H9 (cell line): ENCODE results near the gene PCGF3. TPM values are rescaled to one million over a fixed set of nuclear protein-coding genes. Genes with fewer than 3 reads are reported as not detected.
A peak's percentile ranks its signal among the peaks of the same experiment; 100 is the strongest.

Experiments
- DNase-seq: peaks from one replicate; pipeline ENCODE4 v3.0.0-alpha.2; 2017
- H2AFZ ChIP-seq: one replicate; pipeline ENCODE4 v1.6.1; 2013; ENCODE audit warnings: mild to moderate bottlenecking, low read length, control low read depth, moderate library complexity
- H2AK5ac ChIP-seq: 2 replicates; pipeline ENCODE4 v1.6.1; 2013; ENCODE audit warnings: low read length, control low read depth, mixed read lengths; ENCODE audit not compliant: insufficient read length
- H2BK120ac ChIP-seq: one replicate; pipeline ENCODE4 v1.6.1; 2013; ENCODE audit warnings: low read depth, mild to moderate bottlenecking, low read length, control low read depth, inconsistent platforms; ENCODE audit not compliant: poor library complexity, severe bottlenecking
- H2BK12ac ChIP-seq: 2 replicates; pipeline ENCODE4 v1.6.1; 2013; ENCODE audit warnings: low read length, control low read depth, mixed read lengths, low read depth; ENCODE audit not compliant: insufficient read length
- H2BK15ac ChIP-seq: 2 replicates; pipeline ENCODE4 v1.6.1; 2013; ENCODE audit warnings: low read depth, low read length, control low read depth
- H2BK20ac ChIP-seq: one replicate; pipeline ENCODE4 v1.6.1; 2013; ENCODE audit warnings: low read depth, mild to moderate bottlenecking, low read length, control low read depth, inconsistent platforms; ENCODE audit not compliant: poor library complexity, severe bottlenecking
- H2BK5ac ChIP-seq: 2 replicates; pipeline ENCODE4 v1.6.1; 2013; ENCODE audit warnings: low read length, control low read depth, mixed read lengths; ENCODE audit not compliant: insufficient read length
- H3K14ac ChIP-seq: 2 replicates; pipeline ENCODE4 v1.6.1; 2013; ENCODE audit warnings: low read length, control low read depth; ENCODE audit not compliant: insufficient read depth
- H3K18ac ChIP-seq: 2 replicates; pipeline ENCODE4 v1.6.1; 2013; ENCODE audit warnings: low read depth, mild to moderate bottlenecking, mixed read lengths, low read length, control low read depth; ENCODE audit not compliant: insufficient read length
- H3K23ac ChIP-seq: 2 replicates; pipeline ENCODE4 v1.6.1; 2013; ENCODE audit warnings: low read length, control low read depth, mixed read lengths, low read depth; ENCODE audit not compliant: insufficient read length
- H3K23me2 ChIP-seq: 2 replicates; pipeline ENCODE4 v1.6.1; 2013; ENCODE audit warnings: low read depth, mild to moderate bottlenecking, mixed read lengths, low read length, control low read depth; ENCODE audit not compliant: insufficient read length, poor library complexity, severe bottlenecking
- H3K27ac ChIP-seq: 2 replicates; pipeline ENCODE4 v1.5.1; 2013; ENCODE audit warnings: low read length, control low read depth, mixed read lengths, low read depth; ENCODE audit not compliant: insufficient read length
- H3K27me3 ChIP-seq: 2 replicates; pipeline ENCODE4 v1.6.1; 2013; ENCODE audit warnings: low read length, control low read depth, inconsistent platforms; ENCODE audit not compliant: insufficient read depth
- H3K4ac ChIP-seq: 2 replicates; pipeline ENCODE4 v1.6.1; 2013; ENCODE audit warnings: low read depth, mild to moderate bottlenecking, control low read depth, inconsistent platforms, low read length, moderate library complexity
- H3K4me1 ChIP-seq: 2 replicates; pipeline ENCODE4 v1.6.1; 2013; ENCODE audit warnings: low read length, control low read depth, inconsistent platforms; ENCODE audit not compliant: insufficient read depth
- H3K4me2 ChIP-seq: 2 replicates; pipeline ENCODE4 v1.6.1; 2013; ENCODE audit warnings: low read length, control low read depth, mixed read lengths; ENCODE audit not compliant: insufficient read length, insufficient read depth
- H3K56ac ChIP-seq: 2 replicates; pipeline ENCODE4 v1.6.1; 2013; ENCODE audit warnings: low read depth, mild to moderate bottlenecking, mixed read lengths, low read length, control low read depth; ENCODE audit not compliant: insufficient read length
- H3K79me1 ChIP-seq: 2 replicates; pipeline ENCODE4 v1.6.1; 2013; ENCODE audit warnings: low read depth, mild to moderate bottlenecking, moderate library complexity, low read length, control low read depth, inconsistent platforms; ENCODE audit not compliant: insufficient read depth, poor library complexity, severe bottlenecking
- H3K79me2 ChIP-seq: 2 replicates; pipeline ENCODE4 v1.6.1; 2013; ENCODE audit warnings: low read length, control low read depth, inconsistent platforms; ENCODE audit not compliant: insufficient read depth
- H3K9ac ChIP-seq: 2 replicates; pipeline ENCODE4 v1.6.1; 2013; ENCODE audit warnings: low read length, control low read depth, mixed read lengths; ENCODE audit not compliant: insufficient read length; ENCODE audit errors: extremely low read depth
- H3K9me3 ChIP-seq: one replicate; pipeline ENCODE4 v1.6.1; 2013; ENCODE audit warnings: low read depth, low read length, inconsistent platforms; ENCODE audit not compliant: control insufficient read depth
- H3T11ph ChIP-seq: one replicate; pipeline ENCODE4 v1.6.1; 2013; ENCODE audit warnings: mild to moderate bottlenecking, low read length, control low read depth, inconsistent platforms
- H4K20me1 ChIP-seq: one replicate; pipeline ENCODE4 v1.6.1; 2013; ENCODE audit not compliant: control insufficient read depth, insufficient read length, insufficient read depth
- H4K5ac ChIP-seq: 2 replicates; pipeline ENCODE4 v1.6.1; 2013; ENCODE audit warnings: low read depth, mild to moderate bottlenecking, mixed read lengths, low read length, control low read depth; ENCODE audit not compliant: insufficient read length
- H4K8ac ChIP-seq: replicated peaks from 2 replicates; pipeline ENCODE4 v1.6.1; 2013; ENCODE audit warnings: low read length, control low read depth, mixed read lengths, low read depth; ENCODE audit not compliant: insufficient read length
- H4K91ac ChIP-seq: 2 replicates; pipeline ENCODE4 v1.6.1; 2013; ENCODE audit warnings: low read depth, mild to moderate bottlenecking, moderate library complexity, mixed read lengths, low read length, control low read depth; ENCODE audit not compliant: insufficient read length
- H3K27ac Mint-ChIP-seq, 3 experiments: 2 replicates in 2 of 3; 3 replicates in 1 of 3; pipeline ENCODE4 v1.8.0; 2020 to 2021; ENCODE audit warnings: mixed read lengths in 3 of 3, mild to moderate bottlenecking in 1 of 3, moderate library complexity in 1 of 3
- H3K27me3 Mint-ChIP-seq: 2 replicates; pipeline ENCODE4 v1.8.0; 2021; ENCODE audit warnings: low read depth, mild to moderate bottlenecking, moderate library complexity, mixed read lengths
- H3K36me3 Mint-ChIP-seq, 3 experiments: 2 replicates in 2 of 3; 3 replicates in 1 of 3; pipeline ENCODE4 v1.8.0; 2020 to 2021; ENCODE audit warnings: low read depth in 3 of 3, mixed read lengths in 3 of 3; ENCODE audit not compliant: insufficient read depth in 1 of 3
- H3K4me1 Mint-ChIP-seq, 2 experiments: 2 replicates each; pipeline ENCODE4 v1.8.0; 2020; ENCODE audit warnings: mixed read lengths in 2 of 2
- H3K4me3 Mint-ChIP-seq, 2 experiments: 2 replicates in 1 of 2; 3 replicates in 1 of 2; pipeline ENCODE4 v1.8.0; 2020 to 2021; ENCODE audit warnings: mild to moderate bottlenecking in 2 of 2, mixed read lengths in 2 of 2, moderate library complexity in 1 of 2
- H3K9me3 Mint-ChIP-seq, 2 experiments: 2 replicates in 1 of 2; 3 replicates in 1 of 2; pipeline ENCODE4 v1.8.0; 2020; ENCODE audit warnings: mild to moderate bottlenecking in 2 of 2, mixed read lengths in 2 of 2, moderate library complexity in 1 of 2
- WGBS: extraction: QIAGEN DNeasy Blood & Tissue Kit; methylation state at CpG from one replicate; pipeline ENCODE4 v1.1.7; 2013; ENCODE audit warnings: missing lambda C conversion rate, low lambda C conversion rate, mixed read lengths; ENCODE audit not compliant: insufficient read length; ENCODE audit errors: extremely low coverage; 5-methylcytosine and 5-hydroxymethylcytosine counted together
- total RNA-seq: library from RNA; stranded (reverse); gene quantifications from 2 replicates; pipeline ENCODE4 v1.2.1, GENCODE V29; 2021
- TF ChIP-seq, protein P1 (sequence below): fragments of 200-600 bp; sonication (generic); conservative IDR thresholded peaks from 3 replicates; pipeline ENCODE4 v1.8.0; 2021; ENCODE audit warnings: antibody characterized with exemption, mild to moderate bottlenecking

The PCGF3 gene
- total RNA-seq, 1 experiment from 2014 or later, result 43.1 TPM

- no peak overlapping the region for H2BK12ac ChIP-seq
- no peak overlapping the region for H3K18ac ChIP-seq
- H3K14ac ChIP-seq, result no peak overlapping the region
- no peak overlapping the region for H2AFZ ChIP-seq
- H3K9ac ChIP-seq, result no peak overlapping the region
- H3T11ph ChIP-seq, result no peak overlapping the region
- Mint-ChIP-seq H3K36me3 (peaks cover 0 to 2% (median 0%) of the 10 kb centered on the region in 3 experiments; a peak in 4 of 7 replicates), H3K27me3 (peaks cover 2% of the 10 kb centered on the region; the same call in 1 of the 2 replicates), H3K4me3 (peak overlapping the region; percentile 58 to 71), H3K9me3 (no peaks in the 10 kb centered on the region), H3K4me1 (peaks cover 0 to 3% of the 10 kb centered on the region in 2 experiments; a peak in 1 of 4 replicates), H3K27ac (no peak overlapping the region)
- no peaks in the 10 kb centered on the region for H4K20me1 ChIP-seq
- H2BK120ac ChIP-seq, result no peak overlapping the region
- no peak overlapping the region for H2BK15ac ChIP-seq
- no CpG with 5 or more reads among the region's 20 CpGs for WGBS
- no peak overlapping the region for H2AK5ac ChIP-seq
- no peak overlapping the region for H2BK20ac ChIP-seq
- peak overlapping the region; percentile 78 for H3K4me2 ChIP-seq
- DNase-seq, result no peak
- TF ChIP-seq, protein P1, sequence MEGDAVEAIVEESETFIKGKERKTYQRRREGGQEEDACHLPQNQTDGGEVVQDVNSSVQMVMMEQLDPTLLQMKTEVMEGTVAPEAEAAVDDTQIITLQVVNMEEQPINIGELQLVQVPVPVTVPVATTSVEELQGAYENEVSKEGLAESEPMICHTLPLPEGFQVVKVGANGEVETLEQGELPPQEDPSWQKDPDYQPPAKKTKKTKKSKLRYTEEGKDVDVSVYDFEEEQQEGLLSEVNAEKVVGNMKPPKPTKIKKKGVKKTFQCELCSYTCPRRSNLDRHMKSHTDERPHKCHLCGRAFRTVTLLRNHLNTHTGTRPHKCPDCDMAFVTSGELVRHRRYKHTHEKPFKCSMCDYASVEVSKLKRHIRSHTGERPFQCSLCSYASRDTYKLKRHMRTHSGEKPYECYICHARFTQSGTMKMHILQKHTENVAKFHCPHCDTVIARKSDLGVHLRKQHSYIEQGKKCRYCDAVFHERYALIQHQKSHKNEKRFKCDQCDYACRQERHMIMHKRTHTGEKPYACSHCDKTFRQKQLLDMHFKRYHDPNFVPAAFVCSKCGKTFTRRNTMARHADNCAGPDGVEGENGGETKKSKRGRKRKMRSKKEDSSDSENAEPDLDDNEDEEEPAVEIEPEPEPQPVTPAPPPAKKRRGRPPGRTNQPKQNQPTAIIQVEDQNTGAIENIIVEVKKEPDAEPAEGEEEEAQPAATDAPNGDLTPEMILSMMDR, result no peak
- no peak overlapping the region for H3K56ac ChIP-seq
- H3K79me2 ChIP-seq, result no peaks in the 10 kb centered on the region
- H3K27me3 ChIP-seq, result no peaks in the 10 kb centered on the region
- H3K23ac ChIP-seq, result no peak overlapping the region
- H3K9me3 ChIP-seq, result no peaks in the 10 kb centered on the region
- H4K5ac ChIP-seq, result no peak overlapping the region
- no peak overlapping the region for H4K8ac ChIP-seq
- H3K4me1 ChIP-seq, result no peaks in the 10 kb centered on the region
- H3K27ac ChIP-seq, result no peak overlapping the region
- peaks cover 2% of the 10 kb centered on the region for H3K23me2 ChIP-seq
- no peak overlapping the region for H2BK5ac ChIP-seq
- H3K4ac ChIP-seq, result no peak overlapping the region
- no peak overlapping the region for H4K91ac ChIP-seq
- H3K79me1 ChIP-seq, result no peaks in the 10 kb centered on the region
These were observed 42.6 kb upstream of the PCGF3 start for GRCh38 chr4:663046-663437.
